DMS153 (cell line): Measurements from ENCODE around the gene NUDCD3.

Experiments used
- DNase-seq: peaks from one replicate; lab custom pipeline; 2025; lab: John Stamatoyannopoulos, UW

The NUDCD3 gene

DNA sequence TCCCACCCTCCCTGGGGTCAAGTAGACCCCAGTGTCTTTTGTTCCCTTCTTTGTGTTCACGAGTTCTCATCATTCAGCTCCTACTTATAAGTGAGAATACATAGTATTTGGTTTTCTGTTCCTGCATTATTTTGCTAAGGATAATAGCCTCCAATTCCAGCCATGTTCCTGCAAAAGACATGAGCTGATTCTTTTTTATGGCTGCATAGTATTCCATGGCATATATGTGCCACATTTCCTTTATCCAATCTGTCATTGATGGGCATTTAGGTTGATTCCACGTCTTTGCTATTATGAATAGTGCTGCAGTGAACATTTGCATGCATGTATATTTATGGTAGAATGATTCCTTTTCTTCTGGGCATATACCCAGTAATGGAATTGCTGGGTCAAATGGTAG lies 136.8 kb downstream of the NUDCD3 start:
- DNase-seq, result no peak

DNA sequence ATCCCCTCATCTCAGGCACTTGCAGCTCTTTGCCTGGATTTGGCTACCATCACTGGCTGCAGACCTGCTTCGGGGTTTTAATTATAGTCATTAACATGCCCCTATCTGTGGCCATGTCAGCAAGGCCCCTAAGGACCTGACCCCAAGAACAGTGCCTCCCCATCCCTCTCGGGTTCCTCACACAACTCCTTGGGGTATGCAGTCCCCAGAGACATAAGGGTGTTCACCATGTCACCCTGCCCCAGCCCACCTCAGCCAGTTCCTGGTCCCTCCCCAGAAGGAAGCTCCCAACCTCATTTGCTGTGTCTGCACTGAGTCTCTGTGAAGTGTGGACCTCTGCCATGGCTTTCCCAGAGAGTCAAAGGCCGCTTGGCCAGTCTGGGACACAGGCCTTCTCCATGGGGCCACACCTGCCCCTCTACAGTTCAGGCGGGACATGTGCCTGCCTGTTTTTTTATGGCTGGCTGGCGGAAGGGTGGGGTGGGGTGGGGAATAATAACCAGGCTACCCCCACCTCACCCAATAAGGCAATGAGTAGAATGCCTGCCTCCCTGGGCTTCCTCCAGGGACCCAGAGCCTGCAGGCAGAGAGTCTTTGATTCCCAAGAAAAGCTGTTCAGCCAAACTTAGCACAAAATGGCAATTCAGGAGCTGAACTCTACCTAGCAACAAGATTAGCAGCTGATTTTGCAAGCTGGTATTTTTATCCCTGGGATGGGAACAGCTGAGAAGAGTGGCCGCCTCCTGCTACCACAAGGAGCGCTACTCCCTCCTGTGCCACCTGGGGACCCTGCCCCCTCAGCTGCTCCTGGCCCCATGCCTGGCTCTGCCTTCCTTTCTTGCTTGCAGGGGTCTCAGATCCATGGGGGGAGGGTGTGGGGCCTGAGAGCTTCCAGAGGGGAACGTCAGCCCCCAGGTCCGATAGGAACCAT lies 141.3 kb downstream of the NUDCD3 start:
- DNase-seq, result no peak

DNA sequence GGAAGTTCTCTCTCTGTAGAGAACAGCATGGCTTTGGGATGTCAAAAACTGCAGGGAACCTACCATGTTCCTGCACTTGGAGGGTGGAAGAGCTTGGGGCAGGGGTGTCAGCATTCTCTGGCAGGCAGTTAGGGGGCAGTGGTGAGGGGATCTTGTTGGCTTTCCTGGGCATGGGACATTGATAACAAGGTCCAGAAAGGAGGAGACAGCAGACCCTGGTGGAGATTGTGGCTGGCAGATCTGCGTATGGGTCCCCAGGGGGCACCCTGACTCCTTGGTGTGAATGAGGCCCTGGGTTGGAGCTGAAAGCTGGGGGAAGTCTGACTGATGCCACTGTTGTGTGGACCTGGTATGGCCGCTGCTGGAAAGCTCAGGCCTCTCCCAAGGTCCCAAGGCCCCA lies 142.2 kb downstream of the NUDCD3 start:
- DNase-seq, result no peak

DNA sequence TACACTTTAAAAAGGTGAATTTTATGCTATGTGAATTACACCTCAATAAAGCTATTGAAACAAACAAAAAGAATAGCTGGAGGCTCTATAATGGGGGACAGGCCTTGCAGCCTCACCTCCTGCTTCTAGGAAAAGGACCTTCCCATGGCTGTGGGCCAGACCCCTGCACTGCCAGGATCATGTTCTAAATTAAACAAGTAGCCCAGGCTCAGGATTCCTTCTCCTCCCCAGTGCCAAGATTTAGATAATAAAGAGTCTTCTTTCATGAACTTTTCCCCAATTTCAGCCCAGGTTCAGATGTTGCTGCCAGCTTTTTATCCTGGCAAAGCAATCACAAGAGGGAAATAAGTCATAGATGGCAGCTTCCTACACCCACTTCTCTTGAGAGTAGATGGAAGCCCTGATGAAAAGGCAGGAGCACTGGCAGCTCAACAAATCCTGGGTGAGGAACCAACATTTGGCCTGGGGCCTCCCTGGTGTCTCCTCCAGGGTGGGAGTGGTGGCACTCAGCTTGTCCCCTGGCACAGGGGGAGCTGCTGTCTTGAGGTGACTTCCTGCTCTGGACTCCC lies 142.8 kb downstream of the NUDCD3 start:
- DNase-seq, result no peak

DNA sequence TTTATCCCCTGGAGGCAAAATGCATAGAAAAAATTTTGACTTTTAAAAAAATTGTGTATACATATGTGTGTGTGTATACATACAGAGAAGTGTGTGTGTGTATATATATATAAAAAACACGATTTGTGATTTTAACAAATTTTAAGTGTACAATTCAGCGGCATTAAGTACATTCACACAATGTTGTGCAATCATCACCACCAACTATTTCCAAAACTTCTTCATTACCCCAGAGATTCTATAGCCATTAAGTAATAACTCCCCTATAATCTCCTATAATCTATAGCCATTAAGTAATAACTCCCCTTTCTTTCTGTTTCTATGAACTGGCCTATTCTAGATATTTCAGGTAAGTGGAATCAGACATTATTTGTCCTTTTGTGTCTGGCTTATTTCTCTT lies 144.4 kb downstream of the NUDCD3 start:
- DNase-seq, result no peak

DNA sequence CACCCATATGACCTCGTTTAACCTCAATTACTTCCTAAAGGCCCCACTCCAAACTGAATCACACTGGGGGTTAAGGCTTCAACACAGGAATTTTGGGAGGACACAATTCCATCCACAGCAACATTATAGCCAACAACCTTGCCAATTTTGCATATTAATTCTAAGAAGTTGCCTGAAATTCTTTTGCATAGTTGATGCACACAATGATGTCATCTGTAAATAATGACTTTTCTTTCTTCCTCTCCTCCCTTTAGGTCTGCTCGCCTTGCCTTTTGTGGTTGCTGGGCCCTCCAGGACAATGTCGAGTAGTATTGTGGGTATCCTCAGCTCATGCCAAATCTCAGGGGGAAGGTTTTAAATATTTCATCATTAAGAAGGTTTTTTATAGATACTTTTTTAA lies 149.1 kb downstream of the NUDCD3 start:
- no peak for DNase-seq

DNA sequence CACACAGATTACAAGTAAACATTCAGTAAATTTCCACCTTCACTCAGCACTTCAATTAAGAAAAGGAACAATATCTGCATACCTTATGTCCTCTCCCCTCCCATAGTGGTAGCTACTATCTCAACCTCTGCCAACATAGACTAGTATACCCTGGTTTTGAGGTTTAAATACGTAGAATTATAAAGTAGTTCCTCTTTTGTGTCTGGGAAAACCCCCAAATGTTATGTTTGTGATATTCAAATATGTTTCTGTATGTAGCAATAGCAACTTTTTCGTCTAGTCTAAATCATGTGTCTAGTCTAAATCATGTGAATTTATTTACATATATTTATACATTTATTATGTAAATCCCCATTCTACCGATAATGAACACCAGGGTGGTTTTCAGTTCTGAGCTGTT lies 151.9 kb downstream of the NUDCD3 start:
- DNase-seq, result no peak

DNA sequence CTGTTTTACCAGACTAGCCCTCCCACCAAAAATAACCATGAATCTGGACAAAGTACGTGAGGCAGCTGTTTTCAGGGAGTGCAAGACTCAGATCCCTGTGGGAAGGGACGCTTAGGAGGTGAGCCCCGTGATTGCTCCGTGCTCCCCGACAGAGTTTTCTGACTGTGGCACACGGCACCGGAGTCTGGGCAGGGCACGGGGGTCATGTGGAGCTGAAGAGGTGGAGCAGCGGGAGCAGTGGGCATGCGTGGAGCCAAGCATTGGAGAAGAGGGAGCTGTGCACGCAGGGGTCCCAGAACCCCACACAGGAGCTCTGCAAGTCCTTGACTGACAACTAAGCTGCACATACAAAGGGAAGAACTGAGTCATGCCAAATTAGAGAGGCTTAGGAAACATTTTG lies 154.0 kb downstream of the NUDCD3 start:
- DNase-seq, result no peak

DNA sequence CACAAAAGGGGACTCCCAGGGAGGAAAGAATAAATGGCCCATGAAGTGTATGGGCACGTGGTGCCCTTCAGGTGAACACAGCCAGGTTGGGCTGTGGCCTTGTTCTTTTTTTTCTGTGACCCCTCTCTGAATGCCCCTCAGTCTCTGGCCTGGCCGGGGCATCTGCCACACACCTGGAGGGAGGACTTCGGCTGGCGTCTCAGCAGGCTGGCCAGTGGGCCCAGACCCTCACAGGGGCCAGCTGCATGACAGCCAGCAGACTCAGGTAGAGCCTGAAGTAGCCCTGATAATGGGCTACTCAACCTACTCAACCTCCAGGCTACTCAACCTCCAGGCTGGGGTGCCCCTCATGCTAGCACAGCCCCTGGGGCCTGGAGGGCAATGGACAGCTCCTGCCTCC lies 155.3 kb downstream of the NUDCD3 start:
- DNase-seq, result no peak

DNA sequence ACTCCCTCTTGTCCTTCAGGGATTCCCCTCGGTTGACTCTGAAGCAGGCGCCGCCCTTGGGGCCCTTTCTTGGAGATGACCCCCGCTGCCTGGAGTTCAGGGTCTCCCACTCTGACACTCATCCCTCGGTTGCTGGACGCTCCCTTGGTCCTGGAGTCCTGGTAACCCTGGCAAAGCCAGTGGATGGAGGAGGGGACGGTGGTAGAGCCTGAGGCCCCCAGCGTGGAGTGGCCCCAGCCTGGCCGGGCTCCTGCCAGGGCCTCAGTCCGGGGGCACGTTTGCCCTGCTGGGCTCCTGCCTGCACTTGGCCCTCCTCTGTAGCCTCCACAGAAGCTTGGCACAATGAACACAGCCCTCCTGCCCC lies 155.7 kb downstream of the NUDCD3 start:
- DNase-seq, result no peak

DNA sequence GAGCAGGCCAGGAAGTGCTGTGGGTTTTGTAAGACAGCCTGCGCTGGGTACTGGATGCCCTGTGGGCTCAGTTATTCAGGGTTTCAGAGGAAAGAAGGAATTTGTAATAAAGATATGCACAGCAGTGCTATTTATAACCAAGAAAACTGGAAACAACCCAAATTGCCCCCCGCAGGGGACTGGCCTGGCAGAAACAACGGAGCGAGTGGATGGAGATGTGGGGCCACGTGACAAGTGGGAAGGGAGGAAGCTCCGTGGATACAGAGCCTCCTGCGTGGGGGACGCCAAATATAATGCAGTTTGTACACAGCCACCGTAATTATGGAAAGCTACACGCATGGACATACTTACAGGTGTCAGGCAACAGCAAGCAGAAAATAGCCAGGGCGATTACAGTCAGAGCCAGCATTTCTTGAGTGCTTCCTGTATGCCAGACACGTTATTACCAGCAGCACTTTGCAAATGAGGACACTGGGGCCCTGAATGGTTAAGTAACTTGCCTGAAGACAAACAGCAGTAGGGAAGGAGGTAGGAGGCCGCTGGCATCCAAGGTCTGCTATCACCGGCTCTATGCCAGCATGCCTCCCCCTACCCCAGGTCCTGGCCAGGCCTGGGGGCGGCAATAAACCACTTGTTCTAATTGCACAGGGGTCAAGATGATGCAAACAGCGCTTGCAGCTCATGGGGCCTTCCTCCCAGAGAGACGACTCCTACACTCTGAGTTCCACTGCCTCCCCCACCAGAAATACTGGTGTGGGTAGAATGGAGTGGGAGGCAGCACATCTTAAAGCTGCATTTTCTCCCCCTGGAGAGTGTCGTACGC lies 156.3 kb downstream of the NUDCD3 start:
- no peak for DNase-seq

DNA sequence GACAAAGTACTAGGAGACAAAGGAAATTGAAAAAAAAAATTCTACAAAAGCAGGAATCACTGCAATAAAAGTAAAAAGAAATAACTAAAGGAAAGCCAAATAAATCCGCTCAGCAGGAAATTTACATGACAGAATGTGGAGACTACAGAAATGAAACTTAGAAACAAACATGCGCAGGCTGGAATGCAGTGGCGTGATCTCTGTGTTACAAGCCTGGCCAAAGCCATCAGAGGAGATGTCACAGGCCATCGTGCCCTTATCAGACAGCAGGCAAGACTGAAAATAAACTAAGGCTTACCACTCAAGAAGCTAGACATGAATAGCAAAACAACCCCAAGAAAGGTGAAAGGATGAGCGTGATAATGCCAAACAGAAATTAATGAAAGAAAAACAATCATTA lies 158.8 kb downstream of the NUDCD3 start:
- DNase-seq, result no peak

DNA sequence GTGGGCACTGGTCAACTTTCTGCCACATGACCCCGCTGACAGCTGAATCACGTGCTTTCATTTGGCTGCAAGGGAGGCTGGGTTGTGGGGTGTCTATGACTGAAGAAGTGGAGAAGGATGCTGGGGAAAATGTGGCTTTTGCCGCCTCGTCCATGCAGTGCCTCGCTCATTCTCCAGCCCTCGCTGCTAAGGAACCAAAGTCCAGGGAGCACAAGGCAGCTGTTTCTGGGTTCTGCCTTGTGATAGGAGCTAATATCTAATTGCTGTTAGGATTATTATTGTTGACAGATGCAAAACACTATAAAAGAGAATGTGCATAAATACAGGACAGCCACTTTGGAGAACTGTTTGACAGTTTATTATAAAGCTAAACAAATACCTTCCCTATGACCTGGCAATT lies 160.1 kb downstream of the NUDCD3 start:
- no peak for DNase-seq

DNA sequence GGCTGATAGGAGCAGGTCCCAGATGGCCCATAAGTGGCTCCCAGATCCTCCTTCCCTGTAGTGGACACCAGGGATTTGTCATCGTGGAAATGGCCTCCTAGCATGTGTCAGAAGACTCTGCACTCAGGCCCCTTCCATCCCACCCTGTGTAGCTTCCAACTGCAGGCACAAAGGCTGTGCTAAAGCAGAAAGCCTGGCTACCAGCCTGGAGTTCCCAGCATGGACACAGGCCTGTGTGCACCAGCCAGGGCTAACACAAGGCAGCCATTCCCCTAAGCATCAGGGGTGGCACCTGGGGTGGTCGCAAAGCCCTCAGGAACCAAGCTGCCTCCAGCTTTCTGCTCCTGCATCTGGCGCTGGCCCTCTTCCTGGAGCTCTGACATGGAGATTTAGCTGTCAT lies 160.6 kb downstream of the NUDCD3 start:
- no peak for DNase-seq
